Esophagus muscularis mucosa (tissue), 4 donors: ENCODE results near the gene SLCO3A1. TPM values are rescaled to one million over a fixed set of nuclear protein-coding genes. Genes with fewer than 3 reads are reported as not detected.

Experiments
- DNase-seq: peaks from one replicate; pipeline ENCODE4 v3.0.0-alpha.2; 2017; ENCODE audit errors: extremely low spot score
- H3K27ac ChIP-seq, 4 donors: fragments of 200-600 bp; sonication (generic); replicated peaks in 1 of 4; 1 replicate in 3 of 4; 2 replicates in 1 of 4; pipeline ENCODE4 v1.5.1; 2016 to 2019; ENCODE audit warnings: mild to moderate bottlenecking in 1 of 4
- H3K27me3 ChIP-seq, 4 donors: fragments of 200-600 bp; sonication (generic); one replicate each; pipeline versions ENCODE4 v1.5.1 to v1.6.0; 2016 to 2019
- H3K36me3 ChIP-seq, 4 donors: fragments of 200-600 bp; sonication (generic); one replicate each; pipeline ENCODE4 v1.5.1; 2016 to 2019
- H3K4me1 ChIP-seq, 4 donors: fragments of 200-600 bp; sonication (generic); one replicate each; pipeline ENCODE4 v1.5.1; 2016 to 2019
- H3K4me3 ChIP-seq, 4 donors: fragments of 200-600 bp; sonication (generic); 1 replicate in 2 of 4; 2 replicates in 2 of 4; pipeline ENCODE4 v1.5.1; 2016 to 2019; ENCODE audit warnings: mild to moderate bottlenecking in 4 of 4, moderate library complexity in 1 of 4
- H3K9me3 ChIP-seq, 4 donors: fragments of 200-600 bp; sonication (generic); 1 replicate in 3 of 4; 2 replicates in 1 of 4; pipeline ENCODE4 v1.5.1; 2016 to 2019
- CTCF ChIP-seq, 3 experiments: fragments of 200-600 bp in 2 of 3; fragments of 450-650 bp in 1 of 3; sonication (generic) in 2 of 3; IDR thresholded peaks; one replicate each; pipeline ENCODE4 v1.5.1; 2017 to 2019; ENCODE audit warnings: antibody characterized with exemption in 3 of 3, mild to moderate bottlenecking in 2 of 3, moderate library complexity in 1 of 3
- EP300 ChIP-seq: sonication (generic); formaldehyde crosslinking; IDR thresholded peaks from one replicate; pipeline ENCODE4 v1.6.1; 2017; ENCODE audit warnings: antibody characterized with exemption
- POLR2A ChIP-seq: fragments of 450-650 bp; IDR thresholded peaks from one replicate; pipeline ENCODE4 v1.6.1; 2017; ENCODE audit warnings: antibody characterized with exemption, moderate library complexity, mild to moderate bottlenecking, low read depth
- POLR2AphosphoS5 ChIP-seq, 2 donors: sonication (generic); formaldehyde crosslinking; IDR thresholded peaks; one replicate each; pipeline ENCODE4 v1.6.1; 2017; ENCODE audit warnings: antibody characterized with exemption in 2 of 2
- WGBS: methylation state at CpG from one replicate; pipeline ENCODE4 v1.1.5; 2018; 5-methylcytosine and 5-hydroxymethylcytosine counted together
- intact Hi-C: fragments of 100-400 bp; cut with DNase I; formaldehyde crosslinking; loops from one replicate; pipeline ENCODE4 v1.15.1; 2023
- total RNA-seq, 4 donors: library from RNA; depleted of rRNA; stranded (reverse); fragments of >200 nt; gene quantifications; one replicate each; pipeline versions ENCODE4 v1.1.0 to v1.2.1, GENCODE V29; 2016

SLCO3A1 gene
- total RNA-seq, 4 donors from 2014 or later = 5.6 to 17.5 (median 12.3) TPM

DNA sequence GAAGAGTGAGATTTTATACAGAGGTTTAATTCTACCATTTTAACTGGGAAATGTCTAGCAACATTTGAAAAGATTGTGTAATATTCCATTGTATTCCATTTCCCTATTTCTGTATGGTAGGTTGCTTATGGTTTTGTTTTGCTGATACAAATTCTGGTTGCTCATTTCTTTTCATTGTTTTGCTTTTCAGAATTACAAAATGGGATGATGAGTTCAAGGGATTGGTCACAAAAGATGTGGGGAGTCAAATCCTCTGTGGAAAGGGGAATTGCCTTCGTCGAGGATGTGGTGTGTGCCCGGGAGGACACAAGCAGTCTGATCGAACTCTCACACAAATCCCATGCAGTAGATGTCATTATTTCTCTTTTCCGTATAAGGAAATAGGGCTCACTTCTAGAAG, 18.3 kb downstream of the SLCO3A1 start:
- intact Hi-C loops = no loop called here
- no peaks in the 10 kb centered on the region for H3K27me3 ChIP-seq

DNA sequence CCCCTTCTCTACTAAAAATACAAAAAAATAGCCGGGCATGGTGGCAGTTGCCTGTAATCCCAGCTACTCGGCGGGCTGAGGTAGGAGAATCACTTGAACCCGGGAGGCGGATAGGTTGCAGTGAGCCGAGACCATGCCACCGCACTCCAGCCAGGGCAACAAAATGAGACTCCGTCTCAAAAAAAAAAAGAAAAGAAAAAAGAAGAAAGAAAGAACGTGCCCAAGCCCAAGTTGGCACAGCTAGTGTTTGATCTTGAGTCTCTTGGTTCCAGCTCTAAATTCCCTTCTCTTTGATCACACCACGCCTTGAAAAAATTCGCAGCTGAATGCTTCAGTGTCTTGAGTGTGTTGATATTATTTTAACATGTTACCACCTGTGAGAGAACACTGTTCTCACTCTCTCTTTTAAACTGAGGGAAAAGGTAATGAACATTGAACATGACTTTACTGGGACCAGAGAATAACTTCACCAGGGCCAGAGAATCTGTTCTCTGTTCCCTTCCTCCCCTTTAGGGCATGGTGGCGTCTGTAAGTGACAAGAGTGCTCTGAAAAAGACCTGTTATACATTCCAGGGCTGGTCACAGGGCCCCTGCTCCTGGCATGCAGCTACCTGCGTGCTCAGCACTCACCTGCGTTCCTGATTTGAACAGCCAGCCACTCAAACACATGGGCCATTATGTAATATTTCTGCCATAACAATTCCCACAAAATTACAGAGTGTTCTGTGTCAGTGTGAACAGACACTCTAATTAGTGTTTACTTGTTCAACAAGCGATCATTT, 19.0 kb downstream of the SLCO3A1 start:
- Histone ChIP-seq H3K36me3 (no peaks in the 10 kb centered on the region), H3K4me3 (no peak overlapping the region), H3K9me3 (no peaks in the 10 kb centered on the region), H3K4me1 (peaks cover 12 to 21% (median 16%) of the 10 kb centered on the region in 4 donors), H3K27me3 (no peaks in the 10 kb centered on the region), H3K27ac (no peak overlapping the region)
- WGBS = 92% methylated on average over 15 of the region's 15 CpGs
- TF ChIP-seq EP300 (no peak), POLR2A (no peak), POLR2AphosphoS5 (IDR thresholded peaks at IDR 0.05) (no peak), CTCF (IDR thresholded peaks at IDR 0.05) (no peak)
- no peak for DNase-seq
- intact Hi-C loops = no loop called here

More for the DNA sequence above, 18.3 kb downstream of the SLCO3A1 start:
- Histone ChIP-seq H3K4me3 (no peak overlapping the region), H3K9me3 (no peaks in the 10 kb centered on the region), H3K36me3 (no peaks in the 10 kb centered on the region), H3K27ac (no peak overlapping the region), H3K4me1 (peaks cover 19 to 28% (median 23%) of the 10 kb centered on the region in 4 donors)
- DNase-seq = no peak
- TF ChIP-seq CTCF (IDR thresholded peaks at IDR 0.05) (no peak), POLR2A (no peak), EP300 (no peak), POLR2AphosphoS5 (IDR thresholded peaks at IDR 0.05) (no peak)
- 96% methylated on average over 5 of the region's 5 CpGs for WGBS

DNA sequence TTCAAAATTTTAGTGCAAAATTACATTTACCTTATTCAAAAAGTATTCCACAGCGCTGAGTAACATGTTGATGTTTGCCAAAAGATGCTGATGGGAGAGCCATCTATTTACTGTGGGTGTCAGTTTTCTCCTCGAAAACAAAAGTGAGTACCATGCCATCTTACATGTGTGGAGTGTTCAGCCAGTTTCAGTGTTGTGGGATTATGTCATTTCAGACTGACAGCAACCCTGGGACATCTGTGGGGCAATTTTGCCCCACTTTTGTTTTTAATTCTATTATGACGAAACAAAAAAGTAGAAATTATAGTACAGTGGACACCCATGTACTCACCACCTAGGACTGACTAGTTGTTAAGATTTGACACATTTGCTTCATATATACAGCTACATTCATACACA, 19.6 kb downstream of the SLCO3A1 start:
- Histone ChIP-seq H3K9me3 (no peaks in the 10 kb centered on the region), H3K36me3 (no peaks in the 10 kb centered on the region), H3K27me3 (no peaks in the 10 kb centered on the region), H3K4me3 (no peak overlapping the region), H3K4me1 (peaks cover 6 to 16% (median 11%) of the 10 kb centered on the region in 4 donors), H3K27ac (no peak overlapping the region)
- no peak for DNase-seq
- 58% methylated on average over 3 of the region's 3 CpGs for WGBS
- TF ChIP-seq CTCF (IDR thresholded peaks at IDR 0.05) (no peak), EP300 (no peak), POLR2A (no peak), POLR2AphosphoS5 (IDR thresholded peaks at IDR 0.05) (no peak)
- intact Hi-C loops = no loop called here

GRCh38 chr15:91874171-91874570, 20.7 kb downstream of the SLCO3A1 start:
- 90% methylated on average over 3 of the region's 3 CpGs for WGBS
- TF ChIP-seq POLR2AphosphoS5 (IDR thresholded peaks at IDR 0.05) = no peak
- TF ChIP-seq POLR2A = no peak
- no peak for TF ChIP-seq EP300
- no peak for TF ChIP-seq CTCF (IDR thresholded peaks at IDR 0.05)

More at GRCh38 chr15:91874171-91874570, 20.7 kb downstream of the SLCO3A1 start:
- intact Hi-C loops = no loop called here
- DNase-seq = no peak
- Histone ChIP-seq H3K4me1 (peaks cover 0 to 7% (median 4%) of the 10 kb centered on the region in 4 donors), H3K36me3 (no peaks in the 10 kb centered on the region), H3K27ac (no peak overlapping the region), H3K27me3 (no peaks in the 10 kb centered on the region), H3K4me3 (no peak overlapping the region), H3K9me3 (no peaks in the 10 kb centered on the region)
